Right lobe of liver (tissue), 6 donors: ENCODE measurements around the gene XPR1. TPM values are rescaled to one million over a fixed set of nuclear protein-coding genes. Genes with fewer than 3 reads are reported as not detected.

Experiments
- ATAC-seq, 4 donors: fragments of 200-7000 bp; cut with Tn5 transposase; one replicate each; pipeline ENCODE4 v1.9.1; 2020; ENCODE audit warnings: mild to moderate bottlenecking in 4 of 4, moderate library complexity in 4 of 4
- DNase-seq, 3 donors: peaks; one replicate each; pipeline ENCODE4 v3.0.0-alpha.2; 2020
- H3K27ac ChIP-seq, 3 donors: fragments of 200-600 bp; one replicate each; pipeline ENCODE4 v1.8.0; 2022
- H3K27me3 ChIP-seq, 2 donors: fragments of 200-600 bp; one replicate each; pipeline ENCODE4 v1.8.0; 2022
- H3K36me3 ChIP-seq, 4 donors: fragments of 200-600 bp; sonication (generic) in 1 of 4; one replicate each; pipeline versions ENCODE4 v1.5.1 to v1.8.0; 2017 to 2022; ENCODE audit warnings: control low read depth in 1 of 4
- H3K4me1 ChIP-seq, 4 donors: fragments of 200-600 bp; sonication (generic) in 1 of 4; one replicate each; pipeline versions ENCODE4 v1.5.1 to v1.8.0; 2017 to 2022; ENCODE audit warnings: control low read depth in 1 of 4
- H3K4me3 ChIP-seq, 3 donors: fragments of 200-600 bp; one replicate each; pipeline ENCODE4 v1.8.0; 2022
- H3K9me3 ChIP-seq, 4 donors: fragments of 200-600 bp; sonication (generic) in 1 of 4; one replicate each; pipeline versions ENCODE4 v1.5.1 to v1.8.0; 2017 to 2022; ENCODE audit warnings: control low read depth in 1 of 4
- POLR2A ChIP-seq: fragments of 450-650 bp; IDR thresholded peaks from one replicate; pipeline ENCODE4 v1.6.1; 2017; ENCODE audit warnings: antibody characterized with exemption, mild to moderate bottlenecking
- WGBS: methylation state at CpG from one replicate; pipeline ENCODE4 v1.1.6; 2018; ENCODE audit warnings: low coverage, low lambda C conversion rate; ENCODE audit not compliant: insufficient coverage; ENCODE audit errors: missing lambda C conversion rate; 5-methylcytosine and 5-hydroxymethylcytosine counted together
- intact Hi-C, 2 donors: fragments of 100-400 bp; cut with DNase I; formaldehyde crosslinking; loops; one replicate each; pipeline versions ENCODE4 v1.11.2 to v1.14.1; 2022
- total RNA-seq, 6 experiments: library from RNA; depleted of rRNA in 2 of 6; stranded (reverse); fragments of >200 nt in 2 of 6; fragmentation: NEBNext Ultra II Directional in 3 of 6; extraction: Animal tissue kit (Norgen Biotek cat#: 25700) in 3 of 6; gene quantifications; one replicate each; pipeline versions ENCODE4 v1.1.0 to v1.2.4, GENCODE V29; 2016 to 2023
- TF ChIP-seq, protein P1 (sequence below), 4 donors: fragments of 200-600 bp in 3 of 4; fragments of 450-650 bp in 1 of 4; IDR thresholded peaks; one replicate each; pipeline versions ENCODE4 v1.5.1 to v1.8.0; 2016 to 2022; ENCODE audit warnings: antibody characterized with exemption in 4 of 4, mild to moderate bottlenecking in 2 of 4
- donor health status: DM: no; HTN: yes; CAD: no.
- donor health status: DM: no; HTN: no; CAD: no.
- donor health status: DM: no; HTN: no; CAD: no.
- donor health status: DM: no; HTN: yes; CAD: no.
- donor health status: DM: no; HTN: yes; CAD: no.

XPR1 gene
- total RNA-seq, 6 experiments from 2014 or later: 5.9 to 10.0 (median 9.0) TPM

DNA sequence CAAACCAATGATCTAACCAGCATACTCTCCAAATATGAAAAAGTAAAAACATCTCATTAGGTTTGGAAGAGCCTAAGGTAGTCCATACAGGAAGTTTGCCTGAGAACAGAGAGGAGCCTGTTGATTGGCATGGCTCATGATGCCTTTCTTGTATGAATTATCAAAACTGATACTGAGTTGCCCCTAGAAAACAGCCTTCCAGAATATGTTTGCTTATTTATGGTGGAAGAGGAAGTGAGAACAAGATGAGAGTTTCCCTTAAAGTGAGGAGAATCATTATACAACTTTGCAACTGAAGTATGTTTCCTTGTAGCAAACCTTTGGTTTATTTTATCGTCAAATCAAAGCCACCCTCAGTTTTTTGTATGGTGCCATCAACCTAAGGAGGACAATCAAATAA lies 257.0 kb downstream of the XPR1 start:
- H3K27ac ChIP-seq: no peak overlapping the region
- 70% methylated on average over 1 of the region's 1 CpG for WGBS
- H3K4me3 ChIP-seq: no peak overlapping the region
- ATAC-seq (no peak), DNase-seq (no peak)
- intact Hi-C loops: no loop called here
- no peaks in the 10 kb centered on the region for H3K9me3 ChIP-seq
- H3K27me3 ChIP-seq: no peaks in the 10 kb centered on the region
- TF ChIP-seq, protein P1, sequence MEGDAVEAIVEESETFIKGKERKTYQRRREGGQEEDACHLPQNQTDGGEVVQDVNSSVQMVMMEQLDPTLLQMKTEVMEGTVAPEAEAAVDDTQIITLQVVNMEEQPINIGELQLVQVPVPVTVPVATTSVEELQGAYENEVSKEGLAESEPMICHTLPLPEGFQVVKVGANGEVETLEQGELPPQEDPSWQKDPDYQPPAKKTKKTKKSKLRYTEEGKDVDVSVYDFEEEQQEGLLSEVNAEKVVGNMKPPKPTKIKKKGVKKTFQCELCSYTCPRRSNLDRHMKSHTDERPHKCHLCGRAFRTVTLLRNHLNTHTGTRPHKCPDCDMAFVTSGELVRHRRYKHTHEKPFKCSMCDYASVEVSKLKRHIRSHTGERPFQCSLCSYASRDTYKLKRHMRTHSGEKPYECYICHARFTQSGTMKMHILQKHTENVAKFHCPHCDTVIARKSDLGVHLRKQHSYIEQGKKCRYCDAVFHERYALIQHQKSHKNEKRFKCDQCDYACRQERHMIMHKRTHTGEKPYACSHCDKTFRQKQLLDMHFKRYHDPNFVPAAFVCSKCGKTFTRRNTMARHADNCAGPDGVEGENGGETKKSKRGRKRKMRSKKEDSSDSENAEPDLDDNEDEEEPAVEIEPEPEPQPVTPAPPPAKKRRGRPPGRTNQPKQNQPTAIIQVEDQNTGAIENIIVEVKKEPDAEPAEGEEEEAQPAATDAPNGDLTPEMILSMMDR (IDR thresholded peaks at IDR 0.05): no peak
- H3K36me3 ChIP-seq: no peaks in the 10 kb centered on the region
- no peaks in the 10 kb centered on the region for H3K4me1 ChIP-seq

DNA sequence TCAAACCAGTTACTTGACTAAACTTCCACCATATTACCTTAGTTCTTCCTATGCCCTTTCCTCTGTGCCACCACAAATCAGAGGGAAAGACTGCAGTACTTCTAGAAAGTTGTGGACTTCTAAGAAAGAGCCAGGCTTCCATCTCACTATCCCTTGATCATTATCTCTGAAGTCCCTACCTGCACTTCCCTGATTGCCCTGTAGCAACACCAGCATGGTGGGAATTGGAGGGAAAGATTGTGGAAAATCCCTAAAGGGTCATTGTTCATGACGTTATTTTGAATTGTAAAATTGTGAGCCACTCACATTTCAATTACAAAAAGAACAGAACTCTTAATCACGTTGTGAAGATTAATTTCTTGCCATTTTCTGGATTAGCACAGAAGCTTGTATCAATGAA lies 257.5 kb downstream of the XPR1 start:
- H3K9me3 ChIP-seq: no peaks in the 10 kb centered on the region
- DNase-seq (no peak), ATAC-seq (no peak)
- WGBS: 92% methylated on average over 2 of the region's 2 CpGs
- no peak for TF ChIP-seq POLR2A
- TF ChIP-seq, protein P1 (IDR thresholded peaks at IDR 0.05): no peak
- no peaks in the 10 kb centered on the region for H3K36me3 ChIP-seq
- no peak overlapping the region for H3K4me3 ChIP-seq
- no peaks in the 10 kb centered on the region for H3K27me3 ChIP-seq
- no peak overlapping the region for H3K27ac ChIP-seq
- H3K4me1 ChIP-seq: no peaks in the 10 kb centered on the region
- intact Hi-C loops: no loop called here

DNA sequence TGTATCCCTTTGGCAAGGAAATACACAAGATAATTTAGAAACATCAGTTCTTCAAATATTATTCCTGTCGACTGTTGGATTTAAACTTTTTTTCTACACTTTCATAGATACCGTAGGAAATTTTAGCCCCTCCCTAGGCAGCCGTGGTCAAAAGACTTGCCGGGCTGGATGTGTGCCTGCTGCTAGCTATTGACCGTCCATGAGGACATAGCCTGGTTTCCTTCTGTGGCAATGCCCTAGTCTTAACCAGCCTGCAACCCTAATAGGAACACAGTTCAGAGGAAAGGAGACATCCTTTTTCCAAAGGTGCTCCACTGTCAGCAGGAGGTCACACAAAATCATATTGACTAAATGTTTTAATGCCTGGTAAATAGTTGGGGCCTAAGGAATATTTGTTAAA lies 260.4 kb downstream of the XPR1 start:
- Histone ChIP-seq H3K27me3 (no peaks in the 10 kb centered on the region), H3K9me3 (no peaks in the 10 kb centered on the region), H3K4me1 (no peaks in the 10 kb centered on the region), H3K27ac (no peak overlapping the region), H3K4me3 (no peak overlapping the region), H3K36me3 (no peaks in the 10 kb centered on the region)
- intact Hi-C loops: no loop called here
- 56% methylated on average over 5 of the region's 5 CpGs for WGBS
- peak in 3 of 4 donors; percentile 13 to 48 (median 36) for ATAC-seq
- TF ChIP-seq, protein P1 (IDR thresholded peaks at IDR 0.05): no peak
- no peak for TF ChIP-seq POLR2A
- no peak for DNase-seq

DNA sequence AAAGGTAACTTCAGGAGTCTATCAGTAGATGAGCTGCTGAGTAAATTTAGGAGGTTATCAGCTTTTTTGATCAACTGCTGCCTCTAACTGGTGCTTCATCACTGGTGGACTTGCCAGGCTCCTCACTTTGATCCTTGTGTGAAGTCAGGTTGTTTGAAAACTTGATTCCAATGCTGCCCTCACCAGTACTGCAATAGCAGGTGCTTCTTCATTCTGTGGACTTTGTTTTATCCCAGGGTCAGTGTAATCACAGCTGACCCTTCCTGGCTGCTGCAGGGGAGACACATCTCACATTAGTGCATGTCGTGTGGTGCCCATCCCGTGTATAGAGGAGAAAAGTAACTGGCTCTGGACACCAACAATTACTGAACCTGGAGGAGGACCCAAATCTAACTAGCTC lies 260.9 kb downstream of the XPR1 start:
- WGBS: 74% methylated on average over 2 of the region's 2 CpGs
- H3K4me3 ChIP-seq: no peak overlapping the region
- no peak overlapping the region for H3K27ac ChIP-seq
- ATAC-seq (no peak), DNase-seq (no peak)
- no peak for TF ChIP-seq POLR2A
- TF ChIP-seq, protein P1 (IDR thresholded peaks at IDR 0.05): no peak
- H3K36me3 ChIP-seq: no peaks in the 10 kb centered on the region
- H3K4me1 ChIP-seq: no peaks in the 10 kb centered on the region
- H3K9me3 ChIP-seq: no peaks in the 10 kb centered on the region
- H3K27me3 ChIP-seq: no peaks in the 10 kb centered on the region
- intact Hi-C loops: no loop called here

DNA sequence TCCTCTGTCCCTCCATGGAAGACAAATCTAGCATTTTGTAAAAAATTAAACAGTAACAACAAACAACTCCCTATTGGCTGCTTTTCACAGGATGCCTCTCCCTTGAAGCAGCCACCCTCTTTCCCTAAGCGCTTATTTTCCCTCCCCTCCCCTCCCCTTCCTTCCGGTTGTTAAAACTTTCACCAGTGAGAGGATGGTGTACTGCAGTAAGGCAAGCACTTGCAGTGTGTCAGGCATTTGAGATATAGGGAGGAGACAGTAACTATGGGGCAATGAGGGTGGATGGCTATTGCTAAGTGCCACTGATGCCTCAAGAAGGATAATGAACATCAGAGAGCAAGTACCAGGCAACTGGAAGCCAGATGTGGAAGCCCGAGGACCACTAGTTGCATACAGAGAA lies 261.8 kb downstream of the XPR1 start:
- intact Hi-C loops: no loop called here
- Histone ChIP-seq H3K27me3 (no peaks in the 10 kb centered on the region), H3K9me3 (no peaks in the 10 kb centered on the region), H3K4me3 (no peak overlapping the region), H3K4me1 (no peaks in the 10 kb centered on the region), H3K27ac (no peak overlapping the region), H3K36me3 (no peaks in the 10 kb centered on the region)
- DNase-seq (no peak), ATAC-seq (no peak)
- WGBS: 50% methylated on average over 3 of the region's 3 CpGs
- no peak for TF ChIP-seq POLR2A
- TF ChIP-seq, protein P1 (IDR thresholded peaks at IDR 0.05): no peak
